ENCODE measurements around the gene CCNI2. TPM values are rescaled to one million over a fixed set of nuclear protein-coding genes. Genes with fewer than 3 reads are reported as not detected.

The CCNI2 gene
- polyA plus RNA-seq, 1 donor (not counting 4 experiments of a cell fraction or from before 2014, with no cell fraction given), result not detected

DNA sequence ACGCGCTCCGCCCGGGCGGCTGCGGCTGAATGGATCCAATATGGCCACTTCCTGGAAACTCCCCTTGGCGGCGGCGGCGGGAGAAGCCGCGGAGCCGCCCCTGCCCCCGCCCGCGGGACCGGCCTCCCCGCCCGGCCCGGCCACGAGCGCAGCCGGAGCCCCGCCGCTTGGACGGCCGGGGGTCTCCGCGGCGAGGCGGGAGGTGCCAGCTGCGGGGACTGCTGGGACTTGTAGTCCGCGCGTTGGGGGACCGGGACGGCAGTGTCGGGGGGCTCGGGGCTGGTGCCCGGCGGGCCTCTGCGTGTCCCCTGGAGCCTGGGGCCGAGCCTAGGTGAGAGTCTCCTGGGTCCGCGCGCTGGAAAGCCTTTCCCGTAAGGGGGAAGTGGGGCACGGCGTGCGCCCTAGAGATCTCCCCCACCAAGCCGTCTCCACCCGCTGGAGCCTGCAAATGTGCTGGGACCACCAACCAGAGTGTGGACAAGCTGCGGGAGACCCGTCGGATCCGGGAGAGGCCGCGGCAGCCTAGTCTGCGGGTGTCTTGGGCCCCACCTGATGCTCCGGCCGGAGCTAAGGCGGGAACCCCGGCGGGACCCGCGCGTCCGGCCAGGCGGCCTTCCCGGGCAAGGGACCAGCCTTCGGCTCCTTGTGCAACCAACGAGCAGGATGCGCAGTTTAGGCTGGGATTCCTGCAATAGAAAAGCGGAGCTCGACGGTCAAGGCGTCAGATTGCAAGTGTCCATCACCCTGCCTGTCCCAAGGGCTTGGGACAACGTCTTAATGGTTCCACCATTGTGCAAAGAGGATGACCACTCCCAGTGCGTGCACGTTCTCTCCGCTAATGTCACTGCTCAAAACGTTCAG is 30.2 kb downstream of the CCNI2 start, which contains the start of gene SEPTIN8:
SEPTIN8 (minus strand) TSS at position 31 of the 861 bp plus-strand sequence. CDS start 102 bp downstream, outside the sequence.
- Histone ChIP-seq H3K4me3 (ENCODE audit: control insufficient read depth in 2 of 3, extremely low read depth in 1 of 3, insufficient read depth in 2 of 3, low read depth in 1 of 3, low read length in 3 of 3) (peak within 1 kb of the TSS; percentile 69 to 80 (median 69)), H2AFZ (ENCODE audit: control insufficient read depth, low read length) (peak within 1 kb of the TSS; percentile 91), H3K4me1 (ENCODE audit: control insufficient read depth, extremely low read depth, insufficient read depth, low read length) (peaks cover 30% of the 10 kb centered on the region), H3K4me2 (ENCODE audit: control insufficient read depth, extremely low read depth, insufficient read depth, low read depth, low read length) (peak within 1 kb of the TSS; percentile 78), H3K9ac (ENCODE audit: control insufficient read depth, extremely low read depth, insufficient read depth, low read length) (peak within 1 kb of the TSS; percentile 69), H3K9me1 (ENCODE audit: control insufficient read depth, extremely low read depth, insufficient read depth, low read length) (no peaks in the 10 kb centered on the region), H3K9me3 (ENCODE audit: control insufficient read depth, low read depth, low read length) (no peaks in the 10 kb centered on the region), H3K27me3 (ENCODE audit: control insufficient read depth, extremely low read depth, insufficient read depth, low read length) (no peaks in the 10 kb centered on the region), H3K27ac (ENCODE audit: control insufficient read depth, insufficient read depth, low read length) (no peak within 1 kb of the TSS), H3K36me3 (ENCODE audit: control insufficient read depth in 2 of 2, extremely low read depth in 1 of 2, insufficient read depth in 2 of 2, low read length in 2 of 2) (peaks cover 0 to 4% of the 10 kb centered on the region in 2 experiments), H3K79me2 (ENCODE audit: control insufficient read depth, insufficient read depth, low read length) (peaks cover 36% of the 10 kb centered on the region), H4K20me1 (ENCODE audit: control insufficient read depth, extremely low read depth, insufficient read depth, low read length) (no peaks in the 10 kb centered on the region)
- dilution Hi-C loops (cut with MboI; ENCODE audit: extremely low pct_ligation_motif_present, low sequenced_read_pairs), result no loop called here
- FAIRE-seq (no peak), DNase-seq (ENCODE audit: low read depth, low spot score) (no peak)
- TF ChIP-seq CTCF (optimal IDR thresholded peaks at IDR 0.05 in 1 of 3, IDR thresholded peaks at IDR 0.05 in 1 of 3, conservative IDR thresholded peaks at IDR 0.05 in 1 of 3; ENCODE audit: extremely low read depth in 1 of 3, insufficient read depth in 2 of 3, low read length in 3 of 3) (no peak), EZH2 (IDR thresholded peaks at IDR 0.05; ENCODE audit: low read length) (no peak)

GRCh38 chr5:132778129-132778528 is 30.9 kb downstream of the CCNI2 start:
- H4K20me1 ChIP-seq (ENCODE audit: control insufficient read depth, extremely low read depth, insufficient read depth, low read length), result no peaks in the 10 kb centered on the region
- FAIRE-seq (no peak), DNase-seq (ENCODE audit: low read depth, low spot score) (no peak)
- TF ChIP-seq EZH2 (IDR thresholded peaks at IDR 0.05; ENCODE audit: low read length), result no peak
- no peak for TF ChIP-seq CTCF (optimal IDR thresholded peaks at IDR 0.05 in 1 of 3, IDR thresholded peaks at IDR 0.05 in 1 of 3, conservative IDR thresholded peaks at IDR 0.05 in 1 of 3; ENCODE audit: extremely low read depth in 1 of 3, insufficient read depth in 2 of 3, low read length in 3 of 3)
- H2AFZ ChIP-seq (ENCODE audit: control insufficient read depth, low read length), result peak overlapping the region; percentile 4
- H3K36me3 ChIP-seq (ENCODE audit: control insufficient read depth in 2 of 2, extremely low read depth in 1 of 2, insufficient read depth in 2 of 2, low read length in 2 of 2), result no peaks in the 10 kb centered on the region
- H3K27me3 ChIP-seq (ENCODE audit: control insufficient read depth, extremely low read depth, insufficient read depth, low read length), result no peaks in the 10 kb centered on the region
- H3K27ac ChIP-seq (ENCODE audit: control insufficient read depth, insufficient read depth, low read length), result no peak overlapping the region
- H3K4me3 ChIP-seq (ENCODE audit: control insufficient read depth in 2 of 3, extremely low read depth in 1 of 3, insufficient read depth in 2 of 3, low read depth in 1 of 3, low read length in 3 of 3), result no peak overlapping the region
- peak overlapping the region; percentile 72 for H3K4me2 ChIP-seq (ENCODE audit: control insufficient read depth, extremely low read depth, insufficient read depth, low read depth, low read length)
- H3K79me2 ChIP-seq (ENCODE audit: control insufficient read depth, insufficient read depth, low read length), result peaks cover 29% of the 10 kb centered on the region
- dilution Hi-C loops (cut with MboI; ENCODE audit: extremely low pct_ligation_motif_present, low sequenced_read_pairs), result no loop called here
- no peak overlapping the region for H3K9ac ChIP-seq (ENCODE audit: control insufficient read depth, extremely low read depth, insufficient read depth, low read length)
- H3K9me1 ChIP-seq (ENCODE audit: control insufficient read depth, extremely low read depth, insufficient read depth, low read length), result no peaks in the 10 kb centered on the region
- peaks cover 37% of the 10 kb centered on the region for H3K4me1 ChIP-seq (ENCODE audit: control insufficient read depth, extremely low read depth, insufficient read depth, low read length)
- H3K9me3 ChIP-seq (ENCODE audit: control insufficient read depth, low read depth, low read length), result no peaks in the 10 kb centered on the region

Data from keratinocyte (primary cell).